GM12878 (cell line): ENCODE results near the gene MEI1. TPM values are rescaled to one million over a fixed set of nuclear protein-coding genes. Genes with fewer than 3 reads are reported as not detected.

ENCODE experiments used
- POU2F2 ChIP-seq: IDR thresholded peaks from 3 replicates; pipeline ENCODE4 v1.6.1; 2011; ENCODE audit warnings: low read depth, mild to moderate bottlenecking, low read length, borderline replicate concordance
- RAD21 ChIP-seq: IDR thresholded peaks from 2 replicates; pipeline ENCODE4 v1.6.1; 2011; ENCODE audit warnings: mild to moderate bottlenecking, low read depth, low read length, moderate library complexity; ENCODE audit not compliant: insufficient read depth
- ZNF217 ChIP-seq: fragments of 450-650 bp; IDR thresholded peaks from 2 replicates; pipeline ENCODE4 v1.6.1; 2017; ENCODE audit warnings: antibody characterized with exemption, mild to moderate bottlenecking
- polyA plus RNA-seq, 11 experiments: library from polyadenylated mRNA; depleted of rRNA in 4 of 11; unstranded in 6 of 11; stranded (reverse) in 5 of 11; fragments of >200 nt; fragmentation: Nextera tagmentation in 4 of 11; fragmentation: Illumina TruSeq in 1 of 11; extraction: Ambion mirVana in 4 of 11; extraction: Trizol in 1 of 11; gene quantifications; 1 replicate in 1 of 11; 2 replicates in 10 of 11; pipeline versions ENCODE4 v1.2.1 to v1.2.3, GENCODE V29; 2011 to 2016; ENCODE audit warnings: inconsistent platforms in 2 of 11, missing spikeins in 2 of 11, low read depth in 1 of 11
- total RNA-seq, 4 experiments: library from RNA; depleted of rRNA in 3 of 4; stranded (reverse); fragments of >200 nt in 3 of 4; fragmentation: Illumina TruSeq in 1 of 4; extraction: Trizol in 1 of 4; gene quantifications; 2 replicates each; pipeline versions ENCODE4 v1.2.1 to v1.2.3, GENCODE V29; 2013 to 2021
- TF ChIP-seq, protein P1 (sequence below): fragments of 450-650 bp; IDR thresholded peaks from 2 replicates; pipeline ENCODE4 v1.6.1; 2016; ENCODE audit warnings: mild to moderate bottlenecking
- TF ChIP-seq, protein P2 (sequence below): fragments of 450-650 bp; IDR thresholded peaks from 2 replicates; pipeline ENCODE4 v1.6.1; 2017; ENCODE audit warnings: low read depth, mild to moderate bottlenecking, moderate library complexity
- TF ChIP-seq, protein P3 (sequence below): fragments of 450-650 bp; IDR thresholded peaks from 2 replicates; pipeline ENCODE4 v1.6.1; 2017; ENCODE audit warnings: antibody characterized with exemption, mild to moderate bottlenecking, moderate library complexity

MEI1 gene
- total and polyA plus RNA-seq, 10 of the 15 experiments (the other 5 are each of a cell fraction or from before 2014, with no cell fraction given), result 27.9 to 48.9 (median 35.8) TPM

DNA sequence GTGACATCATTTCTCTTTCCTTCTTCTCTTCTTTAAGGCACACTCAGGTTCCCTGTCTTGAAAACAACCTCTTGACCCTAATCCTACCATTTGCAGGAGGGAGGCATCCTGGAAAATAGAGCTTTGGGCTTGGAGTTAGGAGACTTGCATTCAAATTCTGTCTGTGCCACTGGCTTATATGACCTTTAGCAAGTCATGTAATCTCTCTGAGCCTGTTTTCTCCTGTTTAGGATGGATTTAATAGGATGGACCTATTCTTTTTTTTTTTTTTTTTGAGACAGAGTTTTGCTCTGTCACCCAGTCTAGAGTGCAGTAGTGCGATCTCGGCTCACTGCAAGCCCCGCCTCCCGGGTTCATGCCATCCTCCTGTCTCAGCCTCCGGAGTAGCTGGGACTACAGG, 76.0 kb downstream of the MEI1 start (continued):
- TF ChIP-seq, protein P1, sequence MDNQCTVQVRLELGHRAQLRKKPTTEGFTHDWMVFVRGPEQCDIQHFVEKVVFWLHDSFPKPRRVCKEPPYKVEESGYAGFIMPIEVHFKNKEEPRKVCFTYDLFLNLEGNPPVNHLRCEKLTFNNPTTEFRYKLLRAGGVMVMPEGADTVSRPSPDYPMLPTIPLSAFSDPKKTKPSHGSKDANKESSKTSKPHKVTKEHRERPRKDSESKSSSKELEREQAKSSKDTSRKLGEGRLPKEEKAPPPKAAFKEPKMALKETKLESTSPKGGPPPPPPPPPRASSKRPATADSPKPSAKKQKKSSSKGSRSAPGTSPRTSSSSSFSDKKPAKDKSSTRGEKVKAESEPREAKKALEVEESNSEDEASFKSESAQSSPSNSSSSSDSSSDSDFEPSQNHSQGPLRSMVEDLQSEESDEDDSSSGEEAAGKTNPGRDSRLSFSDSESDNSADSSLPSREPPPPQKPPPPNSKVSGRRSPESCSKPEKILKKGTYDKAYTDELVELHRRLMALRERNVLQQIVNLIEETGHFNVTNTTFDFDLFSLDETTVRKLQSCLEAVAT, result no peak
- TF ChIP-seq ZNF217, result no peak
- TF ChIP-seq, protein P2, sequence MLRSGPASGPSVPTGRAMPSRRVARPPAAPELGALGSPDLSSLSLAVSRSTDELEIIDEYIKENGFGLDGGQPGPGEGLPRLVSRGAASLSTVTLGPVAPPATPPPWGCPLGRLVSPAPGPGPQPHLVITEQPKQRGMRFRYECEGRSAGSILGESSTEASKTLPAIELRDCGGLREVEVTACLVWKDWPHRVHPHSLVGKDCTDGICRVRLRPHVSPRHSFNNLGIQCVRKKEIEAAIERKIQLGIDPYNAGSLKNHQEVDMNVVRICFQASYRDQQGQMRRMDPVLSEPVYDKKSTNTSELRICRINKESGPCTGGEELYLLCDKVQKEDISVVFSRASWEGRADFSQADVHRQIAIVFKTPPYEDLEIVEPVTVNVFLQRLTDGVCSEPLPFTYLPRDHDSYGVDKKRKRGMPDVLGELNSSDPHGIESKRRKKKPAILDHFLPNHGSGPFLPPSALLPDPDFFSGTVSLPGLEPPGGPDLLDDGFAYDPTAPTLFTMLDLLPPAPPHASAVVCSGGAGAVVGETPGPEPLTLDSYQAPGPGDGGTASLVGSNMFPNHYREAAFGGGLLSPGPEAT, result no peak
- TF ChIP-seq RAD21, result no peak
- TF ChIP-seq, protein P3, sequence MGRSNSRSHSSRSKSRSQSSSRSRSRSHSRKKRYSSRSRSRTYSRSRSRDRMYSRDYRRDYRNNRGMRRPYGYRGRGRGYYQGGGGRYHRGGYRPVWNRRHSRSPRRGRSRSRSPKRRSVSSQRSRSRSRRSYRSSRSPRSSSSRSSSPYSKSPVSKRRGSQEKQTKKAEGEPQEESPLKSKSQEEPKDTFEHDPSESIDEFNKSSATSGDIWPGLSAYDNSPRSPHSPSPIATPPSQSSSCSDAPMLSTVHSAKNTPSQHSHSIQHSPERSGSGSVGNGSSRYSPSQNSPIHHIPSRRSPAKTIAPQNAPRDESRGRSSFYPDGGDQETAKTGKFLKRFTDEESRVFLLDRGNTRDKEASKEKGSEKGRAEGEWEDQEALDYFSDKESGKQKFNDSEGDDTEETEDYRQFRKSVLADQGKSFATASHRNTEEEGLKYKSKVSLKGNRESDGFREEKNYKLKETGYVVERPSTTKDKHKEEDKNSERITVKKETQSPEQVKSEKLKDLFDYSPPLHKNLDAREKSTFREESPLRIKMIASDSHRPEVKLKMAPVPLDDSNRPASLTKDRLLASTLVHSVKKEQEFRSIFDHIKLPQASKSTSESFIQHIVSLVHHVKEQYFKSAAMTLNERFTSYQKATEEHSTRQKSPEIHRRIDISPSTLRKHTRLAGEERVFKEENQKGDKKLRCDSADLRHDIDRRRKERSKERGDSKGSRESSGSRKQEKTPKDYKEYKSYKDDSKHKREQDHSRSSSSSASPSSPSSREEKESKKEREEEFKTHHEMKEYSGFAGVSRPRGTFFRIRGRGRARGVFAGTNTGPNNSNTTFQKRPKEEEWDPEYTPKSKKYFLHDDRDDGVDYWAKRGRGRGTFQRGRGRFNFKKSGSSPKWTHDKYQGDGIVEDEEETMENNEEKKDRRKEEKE, result no peak
- no peak for TF ChIP-seq POU2F2
